ENCODE results near the gene DLGAP1. TPM values are rescaled to one million over a fixed set of nuclear protein-coding genes. Genes with fewer than 3 reads are reported as not detected.

DLGAP1 gene
- total and polyA plus RNA-seq, 10 donors: 0.11 to 6.0 (median 2.1) TPM

DNA sequence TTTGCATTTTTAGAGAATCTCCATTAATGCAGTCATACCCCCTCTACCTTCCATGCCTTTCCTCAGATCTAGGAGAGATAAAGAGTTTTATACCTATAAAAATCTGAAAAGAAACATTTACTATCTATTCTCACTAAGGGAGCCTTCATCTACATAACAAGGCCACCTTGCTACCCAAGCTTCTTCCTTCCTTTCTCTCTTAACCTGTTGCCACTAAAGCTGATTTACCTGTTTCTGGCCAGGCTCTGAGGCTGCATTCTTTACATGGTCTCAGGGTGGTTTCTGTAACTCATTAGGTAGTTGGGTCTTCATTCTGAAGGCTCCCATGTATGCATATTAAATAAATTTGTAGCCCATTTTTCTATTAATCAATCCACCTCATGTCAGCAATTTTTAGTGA is 391.6 kb downstream of the DLGAP1 start:
- no peak for DNase-seq
- TF ChIP-seq POLR2A (IDR thresholded peaks at IDR 0.05): no peak
- no peak overlapping the region for H3K4me3 ChIP-seq
- no peaks in the 10 kb centered on the region for H3K36me3 ChIP-seq
- H3K27me3 ChIP-seq (replicated peaks in 1 of 7): no peaks in the 10 kb centered on the region
- peaks cover 4 to 56% (median 48%) of the 10 kb centered on the region in 8 donors for H3K9me3 ChIP-seq
- H3K4me1 ChIP-seq: no peaks in the 10 kb centered on the region
- no peak overlapping the region for H3K27ac ChIP-seq
- intact Hi-C loops (cut with DNase I; ENCODE audit: low total_unique reads): no loop called here

- intact Hi-C loops (cut with DNase I; ENCODE audit: low total_unique reads): no loop called here
- Histone ChIP-seq H3K27me3 (replicated peaks in 1 of 7) (no peaks in the 10 kb centered on the region), H3K4me1 (no peaks in the 10 kb centered on the region), H3K27ac (no peak overlapping the region), H3K36me3 (no peaks in the 10 kb centered on the region), H3K9me3 (peaks cover 4 to 51% (median 40%) of the 10 kb centered on the region in 8 donors), H3K4me3 (no peak overlapping the region)
- DNase-seq: no peak
- WGBS, 5 donors: 49 to 62% (median 55%) methylated on average over 5 of the region's 5 CpGs
- TF ChIP-seq, protein P1, sequence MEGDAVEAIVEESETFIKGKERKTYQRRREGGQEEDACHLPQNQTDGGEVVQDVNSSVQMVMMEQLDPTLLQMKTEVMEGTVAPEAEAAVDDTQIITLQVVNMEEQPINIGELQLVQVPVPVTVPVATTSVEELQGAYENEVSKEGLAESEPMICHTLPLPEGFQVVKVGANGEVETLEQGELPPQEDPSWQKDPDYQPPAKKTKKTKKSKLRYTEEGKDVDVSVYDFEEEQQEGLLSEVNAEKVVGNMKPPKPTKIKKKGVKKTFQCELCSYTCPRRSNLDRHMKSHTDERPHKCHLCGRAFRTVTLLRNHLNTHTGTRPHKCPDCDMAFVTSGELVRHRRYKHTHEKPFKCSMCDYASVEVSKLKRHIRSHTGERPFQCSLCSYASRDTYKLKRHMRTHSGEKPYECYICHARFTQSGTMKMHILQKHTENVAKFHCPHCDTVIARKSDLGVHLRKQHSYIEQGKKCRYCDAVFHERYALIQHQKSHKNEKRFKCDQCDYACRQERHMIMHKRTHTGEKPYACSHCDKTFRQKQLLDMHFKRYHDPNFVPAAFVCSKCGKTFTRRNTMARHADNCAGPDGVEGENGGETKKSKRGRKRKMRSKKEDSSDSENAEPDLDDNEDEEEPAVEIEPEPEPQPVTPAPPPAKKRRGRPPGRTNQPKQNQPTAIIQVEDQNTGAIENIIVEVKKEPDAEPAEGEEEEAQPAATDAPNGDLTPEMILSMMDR (IDR thresholded peaks at IDR 0.05 in 8 of 11, conservative IDR thresholded peaks at IDR 0.05 in 3 of 11): no peak
- TF ChIP-seq POLR2A (IDR thresholded peaks at IDR 0.05) (no peak), POLR2AphosphoS5 (IDR thresholded peaks at IDR 0.05) (no peak)
Measured at GRCh38 chr18:4060427-4061281, 394.5 kb downstream of the DLGAP1 start.

- Histone ChIP-seq H3K27me3 (replicated peaks in 1 of 7) (no peaks in the 10 kb centered on the region), H3K4me1 (no peaks in the 10 kb centered on the region), H3K4me3 (no peak overlapping the region), H3K36me3 (no peaks in the 10 kb centered on the region), H3K27ac (no peak overlapping the region), H3K9me3 (peaks cover 4 to 53% (median 39%) of the 10 kb centered on the region in 8 donors)
- TF ChIP-seq POLR2A (IDR thresholded peaks at IDR 0.05): no peak
- TF ChIP-seq, protein P1 (IDR thresholded peaks at IDR 0.05 in 8 of 11, conservative IDR thresholded peaks at IDR 0.05 in 3 of 11): no peak
- TF ChIP-seq POLR2AphosphoS5 (IDR thresholded peaks at IDR 0.05): no peak
- intact Hi-C loops (cut with DNase I; ENCODE audit: low total_unique reads): no loop called here
- WGBS, 5 donors: 72 to 100% (median 92%) methylated on average over 1 of the region's 1 CpG
- DNase-seq: no peak
Measured at GRCh38 chr18:4058179-4058578, 396.9 kb downstream of the DLGAP1 start.

GRCh38 chr18:4040391-4041092 is 414.6 kb downstream of the DLGAP1 start:
- intact Hi-C loops (cut with DNase I; ENCODE audit: low total_unique reads): no loop called here
- WGBS, 5 donors: 65 to 84% (median 73%) methylated on average over 7 of the region's 7 CpGs
- no peak for DNase-seq
- H3K4me1 ChIP-seq: no peaks in the 10 kb centered on the region
- H3K9me3 ChIP-seq: no peaks in the 10 kb centered on the region
- no peak overlapping the region for H3K27ac ChIP-seq
- H3K4me3 ChIP-seq: no peak overlapping the region
- TF ChIP-seq, protein P1 (IDR thresholded peaks at IDR 0.05 in 8 of 11, conservative IDR thresholded peaks at IDR 0.05 in 3 of 11): no peak
- TF ChIP-seq POLR2AphosphoS5 (IDR thresholded peaks at IDR 0.05): no peak
- TF ChIP-seq POLR2A (IDR thresholded peaks at IDR 0.05): no peak
- H3K36me3 ChIP-seq: no peaks in the 10 kb centered on the region
- H3K27me3 ChIP-seq (replicated peaks in 1 of 7): peaks cover 0 to 22% (median 0%) of the 10 kb centered on the region in 7 donors

Data from spleen (tissue), 11 donors.